NB4 (cell line): ENCODE measurements around the gene CHCHD6.

Source experiments
- DNase-seq: peaks from one replicate; pipeline ENCODE4 v3.0.0; 2010; ENCODE audit warnings: low read depth
- H3K4me3 ChIP-seq: one replicate; pipeline ENCODE4 v1.5.1; 2011; ENCODE audit warnings: mild to moderate bottlenecking, low read depth, low read length, moderate library complexity
- CTCF ChIP-seq: IDR thresholded peaks from one replicate; pipeline ENCODE4 v1.5.1; 2012; ENCODE audit warnings: low read depth, low read length
- MYC ChIP-seq: IDR thresholded peaks from 2 replicates; pipeline ENCODE4 v1.6.1; 2011; ENCODE audit warnings: low read depth, low read length
- POLR2A ChIP-seq: IDR thresholded peaks from 2 replicates; pipeline ENCODE4 v1.6.1; 2011; ENCODE audit warnings: mild to moderate bottlenecking; ENCODE audit not compliant: insufficient read length; ENCODE audit errors: extremely low read depth
- TF ChIP-seq, protein P1 (sequence below): IDR thresholded peaks from 2 replicates; pipeline ENCODE4 v1.6.1; 2011; ENCODE audit warnings: low read depth, low read length

The CHCHD6 gene

GRCh38 chr3:126959136-126959920 is 255.3 kb downstream of the CHCHD6 start:
- TF ChIP-seq POLR2A (no peak), MYC (no peak), CTCF (no peak)
- TF ChIP-seq, protein P1, sequence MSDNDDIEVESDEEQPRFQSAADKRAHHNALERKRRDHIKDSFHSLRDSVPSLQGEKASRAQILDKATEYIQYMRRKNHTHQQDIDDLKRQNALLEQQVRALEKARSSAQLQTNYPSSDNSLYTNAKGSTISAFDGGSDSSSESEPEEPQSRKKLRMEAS = no peak
- H3K4me3 ChIP-seq = no peak overlapping the region
- no peak for DNase-seq

- no peak overlapping the region for H3K4me3 ChIP-seq
- no peak for DNase-seq
- TF ChIP-seq, protein P1 = no peak
- TF ChIP-seq POLR2A (no peak), MYC (no peak), CTCF (no peak)
Measured at GRCh38 chr3:126959921-126960603, 256.0 kb downstream of the CHCHD6 start.

DNA sequence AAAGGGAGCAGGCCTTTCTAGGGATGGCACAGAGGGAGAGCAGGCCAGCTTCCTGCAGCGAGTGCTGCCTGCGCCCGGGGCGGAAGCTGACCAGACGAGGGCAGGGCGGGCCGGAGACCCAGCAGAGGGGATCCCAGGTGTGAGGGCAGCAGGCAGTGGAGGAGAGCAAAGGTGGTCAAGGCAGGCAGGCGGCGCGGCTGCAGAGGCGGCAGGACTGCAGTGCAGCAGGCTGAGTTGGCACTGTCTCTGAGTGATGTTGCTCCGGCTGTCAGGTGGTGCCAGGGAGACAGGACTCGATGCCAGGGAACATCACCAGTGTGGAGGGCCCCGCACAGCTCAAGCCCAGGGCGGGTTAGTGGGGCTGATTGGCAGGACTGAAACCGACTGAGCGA is 256.6 kb downstream of the CHCHD6 start:
- TF ChIP-seq POLR2A = no peak
- TF ChIP-seq CTCF = no peak
- no peak for TF ChIP-seq MYC
- TF ChIP-seq, protein P1 = no peak
- no peak for DNase-seq
- no peak overlapping the region for H3K4me3 ChIP-seq

DNA sequence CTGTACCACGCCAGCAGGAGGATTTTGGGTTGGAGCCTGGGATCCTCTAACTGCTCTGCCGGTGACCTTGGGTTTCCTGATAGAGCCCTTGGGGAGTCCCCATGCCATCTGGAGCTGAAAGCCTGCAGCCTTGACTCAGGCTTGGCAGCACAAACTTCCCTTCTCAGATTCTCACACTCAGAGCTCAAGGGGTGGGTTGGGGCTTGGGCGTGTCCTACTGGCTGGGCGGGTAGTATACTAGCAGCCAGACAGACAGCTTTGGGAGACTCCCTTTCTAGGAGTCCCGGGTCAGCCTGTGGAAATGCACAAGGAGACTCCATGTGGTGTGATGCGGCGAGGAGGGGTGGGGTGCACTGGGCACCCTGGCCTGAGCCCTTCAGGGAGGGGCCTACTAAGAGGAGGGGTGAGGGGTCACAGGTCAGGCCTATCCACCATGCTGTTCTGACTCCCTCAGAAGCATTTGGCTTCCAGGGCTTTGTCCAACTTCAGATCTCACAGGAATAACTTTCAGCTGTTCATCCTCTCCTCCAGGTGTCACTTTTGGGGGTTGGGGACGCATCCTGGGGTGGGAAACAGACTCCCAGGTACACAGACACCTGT is 257.3 kb downstream of the CHCHD6 start:
- DNase-seq = no peak
- no peak overlapping the region for H3K4me3 ChIP-seq

More for the DNA sequence above, 257.3 kb downstream of the CHCHD6 start:
- TF ChIP-seq POLR2A (no peak), CTCF (no peak), MYC (no peak)
- TF ChIP-seq, protein P1 = no peak
